ENCODE measurements around the gene GATAD1.
"Not testable (repeated sequence)": the region's sequence is repeated elsewhere in the genome, so short reads cannot be mapped to it uniquely, and the experiment has no call there.

GATAD1 gene

DNA sequence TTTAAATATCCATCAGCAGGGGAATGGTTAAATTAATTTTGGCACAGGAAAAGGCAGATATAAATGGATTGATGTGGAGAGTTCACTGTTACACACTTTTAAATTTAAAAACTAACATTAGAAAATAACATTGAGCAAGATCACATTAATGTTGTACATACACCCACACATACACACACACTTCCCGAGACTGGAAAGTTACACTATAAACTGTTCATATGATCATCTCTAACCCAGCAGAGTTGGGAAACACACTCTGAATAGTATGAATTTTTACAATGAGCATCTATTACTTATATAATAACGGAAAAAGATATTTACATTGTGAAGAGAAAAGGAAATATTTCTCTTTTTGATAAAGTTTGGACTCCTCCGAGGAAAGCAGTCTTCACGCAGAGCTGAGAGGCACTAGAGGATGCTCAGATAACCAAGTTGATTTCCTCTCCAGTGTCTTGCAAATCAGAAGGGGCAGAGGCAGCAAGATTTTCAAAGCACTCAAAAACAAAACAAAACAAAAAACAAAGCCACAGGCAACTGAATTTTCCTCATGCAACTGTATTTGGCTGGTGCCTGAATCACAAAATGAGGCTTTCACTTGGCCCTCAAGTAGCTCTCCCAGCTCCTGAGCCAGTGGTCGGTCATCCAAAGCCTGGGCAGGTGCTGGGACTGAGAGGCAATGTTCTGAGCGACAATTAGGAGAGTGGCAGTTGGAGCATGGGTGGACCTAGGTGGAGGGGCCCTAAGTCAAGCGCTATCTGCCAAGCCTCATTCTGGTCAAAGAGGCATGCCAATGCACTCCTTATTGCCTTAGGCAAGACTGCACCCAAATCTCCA is 10.5 kb upstream of the GATAD1 start:
- DNase-seq = peak; percentile 60 to 65

- no peak for DNase-seq
Observed at GRCh38 chr7:92437956-92438491, 9.3 kb upstream of the GATAD1 start.

DNA sequence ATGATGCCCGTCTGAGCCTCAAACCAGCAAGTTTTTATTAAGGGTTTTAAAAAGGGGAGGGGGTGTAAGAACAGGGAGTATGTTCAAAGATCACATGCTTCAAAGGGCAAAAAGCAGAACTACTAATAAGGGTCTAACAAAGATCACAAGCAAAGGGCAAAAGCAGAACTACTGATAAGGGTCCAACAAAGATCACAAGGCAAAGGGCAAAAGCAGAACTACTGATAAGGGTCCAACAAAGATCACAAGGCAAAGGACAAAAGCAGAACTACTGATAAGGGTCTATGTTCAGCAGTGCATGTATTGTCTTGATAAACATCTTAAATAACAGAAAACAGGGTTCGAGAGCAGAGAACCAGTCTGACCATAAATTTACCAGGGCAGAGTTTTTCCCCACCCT is 4.6 kb upstream of the GATAD1 start:
- DNase-seq = not testable (repeated sequence)

- DNase-seq = no peak
Observed at GRCh38 chr7:92446869-92447344, 375 bp upstream of the GATAD1 start.

GRCh38 chr7:92448205-92448747 is 994 bp downstream of the GATAD1 start:
- DNase-seq = peak; percentile 75 to 76

DNA sequence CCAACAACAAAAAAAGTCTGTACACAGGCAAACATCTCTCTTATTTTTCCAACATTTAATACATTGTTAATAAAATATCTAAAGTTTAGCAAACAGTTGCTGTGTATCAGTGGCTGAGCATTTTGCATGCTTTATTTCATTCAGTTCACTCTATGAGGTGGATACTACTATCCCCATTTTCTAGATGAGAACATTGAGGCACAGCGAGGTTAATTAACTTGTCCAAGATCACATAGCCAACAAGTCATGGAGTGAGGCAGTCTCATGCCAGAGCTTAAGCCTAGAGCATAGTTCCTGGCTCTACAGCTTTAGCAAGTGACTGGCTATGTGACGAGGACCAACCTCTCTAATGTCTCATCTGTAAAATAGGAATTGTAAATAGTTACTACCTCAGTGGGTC is 4.4 kb downstream of the GATAD1 start:
- no peak for DNase-seq

GRCh38 chr7:92456236-92456635 is 9.0 kb downstream of the GATAD1 start:
- DNase-seq = no peak

DNA sequence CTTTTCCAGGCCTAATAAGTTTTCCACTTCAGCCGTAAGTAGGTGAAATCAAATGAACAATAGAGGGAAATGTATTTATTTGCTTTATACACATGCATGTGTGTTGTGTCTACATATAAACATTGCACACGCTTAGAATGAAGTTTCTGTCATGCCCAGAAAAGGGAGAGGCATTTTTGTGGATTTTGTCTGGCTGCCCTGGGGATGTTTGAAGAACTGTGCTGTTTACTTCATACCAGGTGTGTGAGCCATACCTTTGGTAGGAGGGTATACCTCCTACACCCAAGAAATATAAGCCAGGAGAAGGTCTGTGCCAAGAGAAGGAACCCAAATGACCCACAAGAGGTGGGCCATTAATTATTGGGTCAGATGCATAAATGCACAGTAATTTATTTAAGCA is 12.8 kb downstream of the GATAD1 start:
- DNase-seq = no peak

- no peak for DNase-seq
Observed at GRCh38 chr7:92460510-92460909, 13.2 kb downstream of the GATAD1 start.

GRCh38 chr7:92461027-92462003 is 14.0 kb downstream of the GATAD1 start:
- DNase-seq = peak in 1 of 2 donors; percentile 12

- DNase-seq = no peak
Observed at GRCh38 chr7:92462560-92462959, 15.3 kb downstream of the GATAD1 start.

DNA sequence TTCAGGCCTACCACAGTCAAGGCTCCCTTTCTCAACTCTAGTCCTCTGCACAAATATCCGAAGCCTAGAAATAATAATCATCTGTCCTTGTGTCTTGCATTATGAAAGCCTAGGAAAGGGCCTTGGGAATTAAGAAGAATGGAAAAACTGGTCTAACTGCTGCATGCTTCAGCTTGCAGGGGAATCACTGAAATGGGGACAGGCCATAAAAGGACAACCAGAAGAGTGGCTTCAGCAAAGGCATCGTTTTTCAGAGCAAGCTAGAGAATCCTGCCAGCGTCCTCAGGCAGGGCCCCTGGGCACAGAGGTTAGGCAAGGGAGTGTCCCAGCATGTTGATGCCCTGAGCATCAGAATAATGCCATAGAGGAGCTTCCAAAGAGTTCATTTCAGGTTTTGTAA is 17.2 kb downstream of the GATAD1 start:
- DNase-seq = no peak

- no peak for DNase-seq
Observed at GRCh38 chr7:92466682-92467081, 19.4 kb downstream of the GATAD1 start.

DNA sequence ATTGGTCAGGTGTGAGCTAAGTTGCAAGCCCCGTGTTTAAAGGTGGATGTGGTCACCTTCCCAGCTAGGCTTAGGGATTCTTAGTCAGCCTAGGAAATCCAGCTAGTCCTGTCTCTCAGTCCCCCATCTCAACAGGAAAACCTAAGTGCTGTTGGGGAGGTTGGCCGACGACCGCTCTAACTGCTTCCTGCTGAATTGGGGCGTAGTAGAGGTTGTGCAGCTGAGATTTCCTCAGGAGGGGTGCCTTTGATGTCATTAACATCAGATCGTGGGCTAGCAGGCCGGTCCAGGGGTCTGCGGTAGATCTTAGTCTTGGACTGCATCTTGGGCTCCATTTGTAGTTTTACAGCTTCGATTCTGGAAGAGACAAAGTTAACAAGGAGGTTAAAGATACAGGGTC is 21.3 kb downstream of the GATAD1 start:
- not testable (repeated sequence) for DNase-seq

DNA sequence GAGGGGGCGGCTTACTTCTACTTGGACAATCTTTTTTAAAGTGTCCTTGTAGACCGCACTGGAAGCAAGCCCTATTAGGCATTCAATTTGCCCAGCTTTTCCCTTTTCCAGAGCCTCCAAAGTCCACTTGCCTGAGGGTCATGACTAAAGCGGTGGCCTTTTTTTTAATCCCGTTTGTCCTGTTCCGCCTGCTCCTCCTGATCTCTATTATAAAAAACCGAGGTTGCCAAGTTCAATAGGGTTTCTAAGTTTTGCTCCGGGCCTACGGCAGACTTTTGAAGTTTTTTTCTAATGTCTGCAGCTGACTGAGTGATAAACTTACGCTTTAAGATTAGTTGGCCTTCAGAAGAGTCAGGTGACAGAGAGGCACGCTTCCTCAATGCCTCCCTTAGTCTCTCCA is 26.7 kb downstream of the GATAD1 start:
- not testable (repeated sequence) for DNase-seq

GRCh38 chr7:92475261-92475770 is 28.0 kb downstream of the GATAD1 start:
- not testable (repeated sequence) for DNase-seq

DNA sequence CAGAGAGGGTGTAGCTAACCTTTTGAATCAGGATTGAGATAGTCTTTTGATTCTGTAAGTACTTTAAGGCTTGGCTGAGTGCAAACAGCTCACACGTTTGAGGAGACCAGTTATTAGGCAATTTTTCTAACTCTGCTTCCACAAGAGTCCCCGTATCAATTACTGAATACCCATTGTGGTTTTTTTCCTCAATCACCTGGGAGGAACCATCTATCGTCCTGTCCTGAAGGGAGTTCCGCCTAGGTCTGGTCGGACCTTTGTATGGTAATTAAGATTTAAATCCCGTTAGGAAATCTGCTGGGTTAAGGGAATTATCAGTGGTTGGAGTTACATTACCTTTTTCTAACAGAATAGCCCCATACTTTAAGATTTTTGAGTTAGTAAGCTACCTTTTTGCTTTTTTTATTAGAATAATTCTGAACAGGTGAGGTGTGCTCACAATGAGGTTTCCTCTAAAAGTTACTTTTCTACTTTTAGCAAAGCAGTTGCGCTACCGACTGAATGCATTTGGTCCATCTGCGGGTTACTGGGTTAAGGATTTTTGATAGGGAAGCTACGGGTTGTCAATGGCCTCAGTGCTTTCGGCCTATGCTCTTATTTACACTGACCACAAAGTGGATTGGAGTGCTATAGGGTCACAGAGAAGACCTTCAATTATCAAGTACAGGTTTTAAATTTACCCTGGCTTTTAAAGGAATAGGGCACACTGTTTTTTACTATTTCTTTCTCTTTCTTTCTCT is 28.7 kb downstream of the GATAD1 start:
- DNase-seq = not testable (repeated sequence)

- DNase-seq = not testable (repeated sequence)
Observed at GRCh38 chr7:92477681-92478080, 30.4 kb downstream of the GATAD1 start, which contains the start of gene ERVW-1. Gene ERVW-1, minus strand, starts transcription at chr7:92477946. Its CDS starts 7,565 bp downstream, at chr7:92470381.

GRCh38 chr7:92478095-92478494 is 30.8 kb downstream of the GATAD1 start:
- no peak for DNase-seq

- no peak for DNase-seq
Observed at GRCh38 chr7:92478711-92479110, 31.4 kb downstream of the GATAD1 start.

- DNase-seq = not testable (repeated sequence)
Observed at GRCh38 chr7:92479146-92479545, 31.9 kb downstream of the GATAD1 start.

DNA sequence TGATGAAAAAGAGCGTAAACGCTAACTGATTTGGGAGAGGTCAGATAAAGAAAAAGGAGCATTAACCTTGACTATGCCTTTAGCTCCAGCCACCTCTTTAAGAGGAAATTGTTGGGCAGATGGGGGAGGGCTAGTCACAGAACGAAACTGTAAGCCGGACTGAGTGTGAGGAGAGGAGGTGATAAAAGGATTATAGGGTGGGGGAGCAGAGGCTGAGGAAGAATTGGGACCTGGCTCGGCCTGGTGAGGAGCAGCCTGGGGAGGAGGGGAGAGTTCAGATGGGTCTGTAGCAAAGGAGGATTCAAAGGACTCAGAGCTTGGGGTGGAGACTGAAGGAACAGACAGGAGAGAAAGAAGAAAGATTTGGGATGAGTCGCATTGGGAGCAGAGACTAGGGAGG is 36.3 kb downstream of the GATAD1 start:
- not testable (repeated sequence) for DNase-seq
